Measurements from ENCODE around the gene PIP5KL1. TPM values are rescaled to one million over a fixed set of nuclear protein-coding genes. Genes with fewer than 3 reads are reported as not detected.

Gene PIP5KL1
- total and polyA plus RNA-seq, 2 of the 8 experiments (the other 6 are each of a cell fraction or from before 2014, with no cell fraction given), result 13.4 to 15.4 TPM

- Histone ChIP-seq H3K9me3 (ENCODE audit: insufficient read depth in 2 of 2, low read depth in 1 of 2, low read length in 1 of 2) (no peaks in the 10 kb centered on the region), H3K4me2 (ENCODE audit: insufficient read depth in 1 of 2, low read depth in 2 of 2, low read length in 2 of 2) (peak overlapping the region in 1 of 2 experiments; percentile 72; a peak in 1 of 4 replicates), H2BK120ac (replicated peaks; ENCODE audit: low read depth, low read length) (no peak overlapping the region), H4K20me1 (replicated peaks in 1 of 2; ENCODE audit: control insufficient read depth in 1 of 2, insufficient read depth in 2 of 2, low read length in 2 of 2) (peaks cover 0 to 1% of the 10 kb centered on the region in 2 experiments), H3K23me2 (ENCODE audit: low read depth, low read length) (peaks cover 7% of the 10 kb centered on the region; the same call in 1 of the 2 replicates), H3K4me3 (ENCODE audit: extremely low read depth in 1 of 4, insufficient read depth in 2 of 4, low read depth in 3 of 4, low read length in 4 of 4) (no peak overlapping the region), H4K91ac (replicated peaks; ENCODE audit: insufficient read length, low read length) (no peak overlapping the region), H3K18ac (ENCODE audit: extremely low read depth, low read length) (no peak overlapping the region), H3K23ac (ENCODE audit: insufficient read length) (no peak overlapping the region), H3K4ac (replicated peaks; ENCODE audit: insufficient read length, low read depth, low read length) (peak overlapping the region; percentile 78), H3K14ac (ENCODE audit: insufficient read length) (no peak overlapping the region), H3K27ac (ENCODE audit: low read depth, low read length) (no peak overlapping the region), H2AFZ (ENCODE audit: low read length) (no peak overlapping the region), H2BK20ac (ENCODE audit: low read length) (0 out of 2 replicates have a peak overlapping the region, but pooled peaks have one; percentile 13), H4K8ac (ENCODE audit: extremely low read depth, insufficient read depth, low read length) (peak overlapping the region; percentile 3; the same call in 1 of the 2 replicates), H3K79me2 (ENCODE audit: control insufficient read depth in 1 of 2, insufficient read depth in 2 of 2, low read length in 2 of 2) (no peaks in the 10 kb centered on the region), H2BK15ac (ENCODE audit: low read length) (peak overlapping the region; percentile 72; the same call in 1 of the 2 replicates), H3K36me3 (ENCODE audit: control insufficient read depth in 2 of 4, insufficient read depth in 4 of 4, low read length in 3 of 4) (no peaks in the 10 kb centered on the region), H2BK12ac (ENCODE audit: low read depth, low read length) (peak overlapping the region; percentile 39; the same call in 1 of the 2 replicates), H4K5ac (ENCODE audit: insufficient read length, low read depth, low read length) (no peak overlapping the region), H3K56ac (replicated peaks; ENCODE audit: insufficient read length, low read depth, low read length) (no peak overlapping the region), H3K9ac (replicated peaks in 1 of 4; ENCODE audit: extremely low read depth in 1 of 4, low read depth in 3 of 4, low read length in 3 of 4) (no peak overlapping the region), H3K27me3 (replicated peaks in 1 of 4; ENCODE audit: control insufficient read depth in 3 of 4, extremely low read depth in 1 of 4, insufficient read depth in 3 of 4, low read length in 3 of 4) (no peaks in the 10 kb centered on the region), H3K79me1 (ENCODE audit: low read depth, low read length) (no peaks in the 10 kb centered on the region), H3K4me1 (replicated peaks in 1 of 4; ENCODE audit: control insufficient read depth in 3 of 4, insufficient read depth in 4 of 4, low read length in 3 of 4) (peaks cover 0 to 10% (median 7%) of the 10 kb centered on the region in 4 experiments; a peak in 6 of 7 replicates), H2BK5ac (ENCODE audit: low read depth, low read length) (no peak overlapping the region), H2AK5ac (ENCODE audit: low read depth, low read length) (no peak overlapping the region)
- 85% methylated on average over 8 of the region's 14 CpGs; no CpG with 5 or more reads in 1 of the 2 experiments for WGBS, 2 experiments (ENCODE audit: extremely low coverage in 1 of 2, insufficient coverage in 1 of 2, insufficient read length in 1 of 2, insufficient replicate concordance in 2 of 2, low coverage in 1 of 2, low lambda C conversion rate in 2 of 2, missing lambda C conversion rate in 1 of 2)
- ChIA-PET CTCF (ENCODE audit: partially characterized antibody) (interaction anchor here (0.6 to 1.8 kb wide), 7 partner anchors 9 to 71 kb away, joined by 3 to 6 read pairs (median 3); partner anchors contain the start of gene ENG), POLR2A (ENCODE audit: partially characterized antibody) (interaction anchor here (0.6 to 1.8 kb wide), 8 partner anchors 9 to 885 kb away, joined by 3 to 9 read pairs (median 4); no protein-coding TSS in a partner anchor)
- FAIRE-seq, result no peak
- no peak for DNase-seq (ENCODE audit: low read depth in 1 of 2, low spot score in 2 of 2)
- TF ChIP-seq EGR1 (IDR thresholded peaks at IDR 0.05; ENCODE audit: borderline replicate concordance, low read depth, low read length) (no peak), HDAC6 (IDR thresholded peaks at IDR 0.05; ENCODE audit: low read depth, low read length) (no peak), KDM1A (IDR thresholded peaks at IDR 0.05; ENCODE audit: borderline replicate concordance, low read length) (no peak), TCF12 (IDR thresholded peaks at IDR 0.05; ENCODE audit: low read depth, low read length) (no peak), TBP (IDR thresholded peaks at IDR 0.05; ENCODE audit: low read depth, low read length) (no peak), TEAD4 (IDR thresholded peaks at IDR 0.05; ENCODE audit: low read depth, low read length) (no peak), SIRT6 (IDR thresholded peaks at IDR 0.05; ENCODE audit: low read length) (no peak), CHD2 (IDR thresholded peaks at IDR 0.05; ENCODE audit: low read length) (no peak), JUND (IDR thresholded peaks at IDR 0.05; ENCODE audit: low read length) (no peak), MAX (IDR thresholded peaks at IDR 0.05) (no peak), SP4 (IDR thresholded peaks at IDR 0.05; ENCODE audit: low read length) (no peak), RNF2 (IDR thresholded peaks at IDR 0.05; ENCODE audit: borderline replicate concordance, low read depth, low read length, missing control alignments, poor library complexity, severe bottlenecking) (no peak)
Measured at GRCh38 chr9:127876026-127876763, 54.4 kb downstream of the PIP5KL1 start.
